IPS-15b (cell line): ENCODE data around the gene MTO1.
A peak's percentile ranks its signal among the peaks of the same experiment; 100 is the strongest.
"Not testable (repeated sequence)": the region's sequence is repeated elsewhere in the genome, so short reads cannot be mapped to it uniquely, and the experiment has no call there.

Source experiments
- H3K27me3 ChIP-seq: one replicate; pipeline ENCODE4 v1.6.1; 2013; ENCODE audit warnings: low read length; ENCODE audit not compliant: control insufficient read depth, insufficient read depth
- H3K36me3 ChIP-seq: one replicate; pipeline ENCODE4 v1.6.1; 2013; ENCODE audit warnings: low read length; ENCODE audit not compliant: control insufficient read depth, insufficient read depth
- H3K4me1 ChIP-seq: one replicate; pipeline ENCODE4 v1.6.1; 2013; ENCODE audit warnings: mild to moderate bottlenecking, low read length; ENCODE audit not compliant: control insufficient read depth, insufficient read depth
- H3K4me3 ChIP-seq: one replicate; pipeline ENCODE4 v1.5.1; 2013; ENCODE audit warnings: low read depth, low read length
- H3K9ac ChIP-seq: one replicate; pipeline ENCODE4 v1.6.1; 2013; ENCODE audit warnings: low read depth, mild to moderate bottlenecking, low read length
- H3K9me3 ChIP-seq: one replicate; pipeline ENCODE4 v1.6.1; 2013; ENCODE audit warnings: mild to moderate bottlenecking, low read length; ENCODE audit not compliant: control insufficient read depth, insufficient read depth

The MTO1 gene, protein sequence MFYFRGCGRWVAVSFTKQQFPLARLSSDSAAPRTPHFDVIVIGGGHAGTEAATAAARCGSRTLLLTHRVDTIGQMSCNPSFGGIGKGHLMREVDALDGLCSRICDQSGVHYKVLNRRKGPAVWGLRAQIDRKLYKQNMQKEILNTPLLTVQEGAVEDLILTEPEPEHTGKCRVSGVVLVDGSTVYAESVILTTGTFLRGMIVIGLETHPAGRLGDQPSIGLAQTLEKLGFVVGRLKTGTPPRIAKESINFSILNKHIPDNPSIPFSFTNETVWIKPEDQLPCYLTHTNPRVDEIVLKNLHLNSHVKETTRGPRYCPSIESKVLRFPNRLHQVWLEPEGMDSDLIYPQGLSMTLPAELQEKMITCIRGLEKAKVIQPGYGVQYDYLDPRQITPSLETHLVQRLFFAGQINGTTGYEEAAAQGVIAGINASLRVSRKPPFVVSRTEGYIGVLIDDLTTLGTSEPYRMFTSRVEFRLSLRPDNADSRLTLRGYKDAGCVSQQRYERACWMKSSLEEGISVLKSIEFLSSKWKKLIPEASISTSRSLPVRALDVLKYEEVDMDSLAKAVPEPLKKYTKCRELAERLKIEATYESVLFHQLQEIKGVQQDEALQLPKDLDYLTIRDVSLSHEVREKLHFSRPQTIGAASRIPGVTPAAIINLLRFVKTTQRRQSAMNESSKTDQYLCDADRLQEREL

DNA sequence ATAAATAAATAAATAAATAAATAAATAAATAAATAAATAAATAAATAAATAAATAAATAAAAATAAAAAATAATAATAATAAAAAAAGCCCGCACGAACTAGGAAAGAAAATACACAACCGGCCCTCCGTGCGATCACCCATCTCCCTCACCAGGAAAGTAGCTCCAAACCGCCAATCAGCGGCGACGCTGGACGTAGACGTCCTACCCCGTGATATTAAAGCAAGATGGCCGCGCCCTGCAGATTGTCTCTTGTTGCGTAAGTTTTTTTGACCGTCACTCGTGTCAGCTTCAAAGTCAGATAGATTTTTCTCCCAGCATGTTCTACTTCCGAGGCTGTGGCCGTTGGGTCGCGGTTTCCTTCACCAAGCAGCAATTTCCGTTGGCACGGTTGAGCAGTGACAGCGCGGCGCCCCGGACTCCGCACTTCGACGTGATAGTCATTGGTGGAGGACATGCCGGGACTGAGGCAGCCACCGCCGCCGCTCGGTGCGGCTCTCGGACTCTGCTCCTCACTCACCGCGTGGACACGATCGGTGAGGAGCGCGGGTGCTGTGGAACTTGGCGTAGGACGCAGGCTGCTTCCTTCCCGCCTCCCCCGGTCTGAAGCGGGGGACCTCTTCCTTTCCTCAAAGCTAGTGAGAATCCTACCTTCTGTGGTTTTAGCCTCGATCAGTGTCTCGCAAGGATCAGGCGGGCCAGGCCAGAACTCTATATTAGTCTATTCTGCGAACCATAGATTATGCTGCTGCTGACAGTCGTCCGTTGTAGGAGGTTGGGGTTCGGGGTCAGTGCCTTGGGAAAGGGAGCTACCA is at the start of gene MTO1:
Gene MTO1 (plus strand): TSS at position 201 of the 814 bp plus-strand sequence. CDS start 118 bp downstream, at position 319.
- no peaks in the 10 kb centered on the region for H3K4me1 ChIP-seq
- H3K36me3 ChIP-seq: no peaks in the 10 kb centered on the region

GRCh38 chr6:73413102-73413501 is 48.4 kb upstream of the MTO1 start:
- Histone ChIP-seq H3K4me1 (no peaks in the 10 kb centered on the region), H3K36me3 (no peaks in the 10 kb centered on the region), H3K9me3 (no peaks in the 10 kb centered on the region), H3K9ac (no peak overlapping the region), H3K27me3 (no peaks in the 10 kb centered on the region), H3K4me3 (no peak overlapping the region)

More for the DNA sequence above, at the start of gene MTO1:
- H3K9me3 ChIP-seq: no peaks in the 10 kb centered on the region
- H3K27me3 ChIP-seq: no peaks in the 10 kb centered on the region
- peak within 1 kb of the TSS; percentile 94 for H3K4me3 ChIP-seq
- H3K9ac ChIP-seq: peak within 1 kb of the TSS; percentile 91

DNA sequence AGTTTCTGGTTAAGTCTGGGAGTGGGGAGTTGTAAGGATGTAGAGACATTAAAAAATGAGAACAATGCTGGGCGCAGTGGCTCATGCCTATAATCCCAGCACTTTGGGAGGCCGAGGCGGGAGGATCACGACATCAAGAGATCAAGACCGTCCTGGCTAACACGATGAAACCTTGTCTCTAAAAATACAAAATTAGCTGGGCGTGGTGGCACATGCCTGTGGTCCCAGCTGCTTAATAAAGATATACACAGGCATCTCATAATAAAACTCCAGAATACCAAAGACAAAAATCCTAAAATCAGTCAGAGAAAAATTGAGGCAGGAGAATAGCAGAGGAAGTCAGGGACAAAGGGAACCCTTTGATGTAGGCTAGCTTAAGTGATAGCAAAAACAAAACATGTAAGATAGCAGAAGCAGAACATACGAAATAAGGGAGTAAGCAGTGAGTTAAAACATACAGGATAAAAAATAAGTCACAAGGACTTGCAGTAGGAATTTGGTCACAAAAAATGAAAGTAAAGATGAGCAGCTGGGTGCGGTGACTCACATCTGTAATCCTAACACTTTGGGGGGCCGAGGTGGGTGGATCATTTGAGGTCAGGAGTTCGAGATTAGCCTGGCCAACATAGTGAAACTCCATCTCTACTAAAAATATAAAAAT is 43.3 kb upstream of the MTO1 start:
- Histone ChIP-seq H3K9ac (no peak overlapping the region), H3K27me3 (no peaks in the 10 kb centered on the region), H3K36me3 (peaks cover 2% of the 10 kb centered on the region), H3K9me3 (no peaks in the 10 kb centered on the region), H3K4me1 (no peaks in the 10 kb centered on the region), H3K4me3 (no peak overlapping the region)

DNA sequence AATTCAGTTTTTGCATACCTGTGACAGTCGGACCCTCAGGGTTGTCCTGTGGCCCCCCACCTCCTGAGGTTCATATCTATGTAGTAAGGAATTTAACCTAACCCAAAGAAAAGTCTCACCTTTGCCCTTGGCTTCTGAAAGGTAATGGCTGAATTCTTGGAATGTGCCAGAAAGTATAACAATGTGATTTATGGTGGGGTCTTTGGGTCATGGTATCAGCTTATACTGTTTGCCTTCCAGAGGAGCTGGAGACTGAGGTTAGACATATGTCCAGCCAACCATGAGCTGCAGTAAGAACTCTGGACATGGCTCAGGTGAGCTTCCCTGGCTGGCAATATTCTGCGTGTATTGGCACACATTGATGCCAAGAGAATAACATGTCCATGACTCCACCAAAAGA is 40.0 kb upstream of the MTO1 start:
- Histone ChIP-seq H3K4me1 (no peaks in the 10 kb centered on the region), H3K36me3 (peaks cover 2% of the 10 kb centered on the region), H3K9ac (no peak overlapping the region), H3K27me3 (no peaks in the 10 kb centered on the region), H3K9me3 (no peaks in the 10 kb centered on the region), H3K4me3 (no peak overlapping the region)

GRCh38 chr6:73435236-73435635 is 26.3 kb upstream of the MTO1 start:
- no peaks in the 10 kb centered on the region for H3K4me1 ChIP-seq
- H3K9me3 ChIP-seq: no peaks in the 10 kb centered on the region
- no peak overlapping the region for H3K9ac ChIP-seq
- H3K4me3 ChIP-seq: no peak overlapping the region
- H3K36me3 ChIP-seq: no peaks in the 10 kb centered on the region
- H3K27me3 ChIP-seq: no peaks in the 10 kb centered on the region

GRCh38 chr6:73443555-73443954 is 18.0 kb upstream of the MTO1 start:
- Histone ChIP-seq H3K36me3 (no peaks in the 10 kb centered on the region), H3K4me1 (no peaks in the 10 kb centered on the region)

DNA sequence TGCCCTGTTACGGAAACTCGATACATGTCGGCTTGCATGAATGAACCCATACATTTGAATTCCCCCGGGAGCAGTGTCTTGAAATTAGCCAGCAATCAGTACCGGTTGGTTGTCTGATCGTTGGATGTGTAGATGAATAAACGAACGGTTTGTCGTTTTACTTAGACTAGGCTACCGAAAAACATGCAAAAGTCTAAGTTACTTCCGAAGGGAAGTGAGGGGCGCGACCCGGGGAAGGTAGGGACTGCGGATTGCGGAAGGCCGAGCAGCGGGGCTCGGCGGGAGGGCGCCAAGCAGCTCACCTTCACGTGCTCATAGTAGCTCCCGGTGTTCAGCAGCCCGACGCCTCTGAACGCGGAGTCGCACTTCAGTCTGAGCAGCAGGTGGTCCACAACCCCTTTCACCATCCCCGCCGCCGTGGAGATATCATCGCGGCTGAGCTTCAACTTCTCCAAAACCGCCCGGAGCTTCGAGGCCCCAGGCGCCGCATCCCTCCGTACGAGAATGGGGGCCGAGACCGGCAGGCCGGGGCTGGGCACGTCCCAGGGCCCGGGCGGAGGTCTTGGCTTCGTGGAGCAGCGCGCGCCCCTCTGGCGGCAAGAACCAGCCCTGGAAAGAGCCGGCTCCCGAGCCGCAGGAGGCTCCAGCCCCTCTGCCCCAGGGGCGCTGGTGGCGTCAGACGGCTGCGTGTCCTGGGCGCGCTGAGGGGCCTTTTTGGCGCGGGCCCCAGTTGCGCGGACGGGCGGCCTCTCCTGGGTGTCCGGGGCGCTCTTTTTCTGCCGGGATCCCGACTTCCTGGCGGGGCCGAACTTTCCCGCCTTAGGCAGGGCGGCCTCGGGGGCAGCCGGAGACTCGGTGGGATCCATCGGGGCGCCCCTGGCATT is 10.1 kb upstream of the MTO1 start:
- H3K9ac ChIP-seq: peak overlapping the region; percentile 70

More at GRCh38 chr6:73443555-73443954, 18.0 kb upstream of the MTO1 start:
- Histone ChIP-seq H3K27me3 (no peaks in the 10 kb centered on the region), H3K4me3 (no peak overlapping the region), H3K9ac (no peak overlapping the region), H3K9me3 (no peaks in the 10 kb centered on the region)

GRCh38 chr6:73452107-73452461 is 9.5 kb upstream of the MTO1 start, which contains the start of gene CGAS:
TSS of gene CGAS (minus strand) at chr6:73452297. CDS start at chr6:73452181, 116 bp downstream.
- no peaks in the 10 kb centered on the region for H3K4me1 ChIP-seq
- peak within 1 kb of the TSS; percentile 45 for H3K4me3 ChIP-seq
- peak within 1 kb of the TSS; percentile 70 for H3K9ac ChIP-seq
- H3K9me3 ChIP-seq: no peaks in the 10 kb centered on the region
- peaks cover 7% of the 10 kb centered on the region for H3K27me3 ChIP-seq
- no peaks in the 10 kb centered on the region for H3K36me3 ChIP-seq

More for the DNA sequence above, 10.1 kb upstream of the MTO1 start:
- H3K4me3 ChIP-seq: peak overlapping the region; percentile 45
- no peaks in the 10 kb centered on the region for H3K4me1 ChIP-seq
- H3K36me3 ChIP-seq: no peaks in the 10 kb centered on the region
- H3K9me3 ChIP-seq: no peaks in the 10 kb centered on the region
- H3K27me3 ChIP-seq: peaks cover 7% of the 10 kb centered on the region

DNA sequence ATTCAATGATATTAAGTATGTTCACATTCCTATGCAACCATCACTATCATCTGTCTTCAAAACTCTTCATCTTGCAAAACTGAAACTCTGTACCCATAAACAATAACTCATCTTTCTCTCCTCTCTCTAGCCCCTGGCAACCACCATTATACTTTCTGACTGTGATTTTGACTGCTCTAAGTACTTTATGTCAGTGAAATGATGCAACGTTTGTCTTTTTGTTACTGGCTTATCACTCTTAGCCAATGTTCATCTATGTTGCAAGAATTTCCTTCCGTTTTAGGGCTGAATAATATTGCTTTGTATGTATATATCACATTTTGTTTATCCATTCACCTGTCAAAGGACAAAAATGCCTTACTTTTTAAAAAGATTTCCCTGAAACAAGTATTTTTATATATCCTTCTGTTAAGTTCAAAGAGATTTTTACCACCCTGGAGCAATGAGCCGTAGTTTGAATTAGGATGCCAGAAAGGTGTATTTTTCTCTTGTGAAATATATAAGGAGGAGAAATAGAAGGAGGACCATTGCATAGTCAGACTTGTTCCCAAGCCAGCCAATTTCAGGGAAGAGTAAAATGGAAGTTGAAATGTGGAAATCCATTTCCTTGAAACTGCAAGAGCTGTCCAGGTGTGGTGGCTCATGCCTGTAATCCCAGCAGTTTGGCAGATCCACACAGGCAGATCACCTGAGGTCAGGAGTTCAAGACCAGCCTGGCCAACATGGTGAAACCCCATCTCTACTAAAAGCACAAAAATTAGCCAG is 5.5 kb upstream of the MTO1 start:
- Histone ChIP-seq H3K4me3 (no peak overlapping the region), H3K27me3 (peaks cover 5% of the 10 kb centered on the region), H3K9me3 (no peaks in the 10 kb centered on the region), H3K36me3 (no peaks in the 10 kb centered on the region), H3K9ac (no peak overlapping the region), H3K4me1 (no peaks in the 10 kb centered on the region)

GRCh38 chr6:73459474-73459873 is 2.1 kb upstream of the MTO1 start:
- not testable (repeated sequence) for H3K9me3 ChIP-seq, H3K27me3 ChIP-seq, H3K36me3 ChIP-seq, H3K4me1 ChIP-seq, H3K9ac ChIP-seq, H3K4me3 ChIP-seq
